Cortex of kidney (tissue), 1 donor: ENCODE results near the gene ZNF776.
"Not testable (repeated sequence)": the region's sequence is repeated elsewhere in the genome, so short reads cannot be mapped to it uniquely, and the experiment has no call there.

Experiments
- DNase-seq: peaks from one replicate; lab custom pipeline; 2025; lab: John Stamatoyannopoulos, UW

The ZNF776 gene

DNA sequence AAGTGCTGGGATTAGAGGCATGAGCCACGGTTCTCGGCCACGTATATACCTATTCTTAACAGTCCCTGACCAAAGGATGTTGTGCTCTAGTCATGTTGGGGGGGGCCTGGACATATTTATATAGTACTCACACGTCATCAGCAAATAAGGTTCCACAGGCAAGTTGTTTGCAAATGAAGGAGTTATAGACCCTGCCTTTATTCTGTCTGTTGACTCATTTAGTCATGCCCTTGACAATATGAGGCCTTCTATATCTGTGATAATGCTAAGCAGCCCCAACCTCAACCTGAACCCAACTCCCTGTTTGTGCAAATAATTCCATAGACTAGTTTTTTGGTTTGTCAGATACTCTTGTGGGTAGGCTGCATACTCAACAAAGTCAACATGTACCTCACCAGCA, 31.7 kb downstream of the ZNF776 start:
- no peak for DNase-seq

DNA sequence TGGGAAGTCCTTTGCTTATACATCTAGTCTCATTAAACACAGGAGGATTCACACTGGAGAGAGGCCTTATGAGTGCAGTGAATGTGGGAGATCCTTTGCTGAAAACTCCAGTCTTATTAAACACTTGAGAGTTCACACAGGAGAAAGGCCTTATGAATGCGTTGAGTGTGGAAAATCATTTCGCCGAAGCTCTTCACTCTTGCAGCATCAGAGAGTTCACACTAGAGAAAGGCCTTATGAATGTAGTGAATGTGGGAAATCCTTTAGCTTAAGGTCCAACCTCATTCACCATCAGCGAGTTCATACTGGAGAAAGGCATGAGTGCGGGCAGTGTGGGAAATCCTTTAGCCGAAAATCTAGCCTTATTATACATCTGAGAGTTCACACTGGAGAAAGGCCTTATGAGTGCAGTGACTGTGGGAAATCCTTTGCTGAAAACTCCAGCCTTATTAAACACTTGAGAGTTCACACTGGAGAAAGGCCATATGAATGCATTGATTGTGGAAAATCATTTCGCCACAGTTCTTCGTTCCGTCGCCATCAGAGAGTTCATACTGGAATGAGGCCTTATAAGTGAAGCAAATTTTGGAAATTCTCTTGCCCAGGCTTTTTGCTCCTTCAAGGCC, 32.7 kb downstream of the ZNF776 start:
- no peak for DNase-seq

DNA sequence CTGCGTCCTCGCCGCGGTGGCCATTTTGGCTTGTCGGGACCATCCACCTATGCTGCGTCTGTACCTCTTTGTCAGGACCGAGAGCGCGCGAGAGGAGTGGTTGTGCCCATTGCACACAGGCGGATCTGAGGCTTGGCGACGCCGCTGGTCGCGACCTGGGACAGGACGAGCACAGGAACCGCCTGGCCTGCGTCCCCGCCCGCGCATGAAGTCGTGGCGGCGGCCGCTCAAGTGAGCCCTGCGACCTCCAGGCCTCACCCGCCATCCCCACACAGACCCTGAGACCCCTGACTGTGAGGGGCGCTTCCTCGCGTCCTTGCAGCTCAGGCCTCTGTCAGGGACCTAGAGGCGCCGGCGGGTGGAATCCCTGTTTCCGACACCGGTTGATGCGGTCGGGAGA, 39.7 kb downstream of the ZNF776 start:
- DNase-seq = no peak

DNA sequence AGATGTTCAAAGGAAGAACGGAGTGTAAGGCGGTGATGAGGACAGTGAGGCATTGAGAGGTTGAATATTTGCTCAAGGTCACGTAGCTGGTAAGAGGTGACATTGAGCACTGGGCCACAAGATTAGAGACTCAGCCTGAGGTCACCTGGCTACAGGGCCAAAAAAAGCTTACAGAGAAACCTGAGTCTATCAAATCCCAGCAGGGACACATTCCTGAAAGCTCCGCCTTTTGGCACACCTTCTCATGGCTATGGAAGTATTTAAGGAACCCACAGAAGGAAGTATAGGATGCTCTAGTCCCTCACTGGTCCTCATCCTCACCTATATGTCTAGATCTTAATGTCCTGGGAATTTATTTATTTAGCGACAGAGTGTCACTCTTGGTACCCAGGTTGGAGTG, 40.3 kb downstream of the ZNF776 start:
- DNase-seq = no peak

DNA sequence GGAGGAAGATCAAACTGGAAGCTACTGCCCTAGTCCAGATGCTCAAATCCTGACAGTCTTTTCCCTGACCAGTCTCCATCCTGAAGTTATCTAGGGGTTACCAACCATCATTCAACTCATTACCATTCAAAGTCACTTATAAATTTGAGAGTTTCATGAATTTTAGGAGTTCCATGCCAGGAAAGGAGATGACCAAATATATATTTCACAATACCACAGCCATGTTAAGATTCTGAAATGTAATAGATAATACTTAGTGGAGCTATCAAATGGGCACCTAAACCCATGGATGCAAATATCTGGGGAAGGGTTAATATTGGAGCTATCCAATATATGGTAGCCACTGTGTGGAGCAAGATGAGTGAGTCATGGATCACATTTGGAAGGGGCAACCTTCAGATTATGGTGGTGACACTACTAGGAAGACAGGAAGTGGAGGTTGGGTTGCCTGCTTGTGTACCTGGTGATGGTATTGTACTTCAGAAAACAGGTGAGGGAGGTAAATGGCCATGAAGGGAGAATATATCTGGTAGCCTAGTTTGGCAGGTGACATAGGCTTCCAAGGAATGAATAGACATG, 41.6 kb downstream of the ZNF776 start:
- DNase-seq = no peak

DNA sequence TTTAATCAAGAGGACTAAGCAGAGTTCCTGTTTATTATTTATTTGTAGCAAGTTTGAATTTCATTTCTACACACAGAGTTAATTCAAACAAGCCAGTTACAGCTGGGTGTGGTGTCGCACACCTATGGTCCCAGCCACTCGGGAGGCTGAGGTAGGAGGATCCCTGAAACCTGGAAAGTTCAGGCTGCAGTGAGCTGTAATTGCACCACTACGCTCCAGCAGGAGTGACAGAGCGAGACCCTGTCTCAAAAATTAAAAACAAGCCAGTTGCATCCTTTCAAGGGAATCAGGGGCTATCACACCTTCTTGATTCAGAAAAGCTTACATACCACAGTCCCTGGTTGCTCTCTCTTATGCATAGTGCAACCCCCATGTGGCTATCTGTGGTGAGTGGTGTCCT, 42.7 kb downstream of the ZNF776 start:
- no peak for DNase-seq

DNA sequence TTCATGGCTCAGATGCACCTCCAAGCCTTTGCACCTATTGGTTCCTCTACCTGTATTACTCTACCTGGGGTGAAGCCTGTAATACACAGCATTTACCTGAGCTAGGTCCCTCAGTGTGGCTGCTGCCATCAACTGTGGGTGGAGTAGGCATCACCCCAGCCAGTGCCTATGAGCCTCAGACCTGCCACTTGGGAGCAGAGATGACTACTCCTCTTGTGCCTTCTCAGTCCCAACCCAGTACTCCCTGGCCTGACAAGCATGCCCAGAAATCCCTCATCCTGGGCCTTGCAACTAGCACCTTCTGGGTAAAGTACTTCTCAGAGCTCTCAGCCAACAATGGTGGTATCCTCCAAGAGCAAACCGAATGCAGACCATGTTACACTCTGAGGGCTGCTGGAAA, 50.0 kb downstream of the ZNF776 start:
- DNase-seq = not testable (repeated sequence)

DNA sequence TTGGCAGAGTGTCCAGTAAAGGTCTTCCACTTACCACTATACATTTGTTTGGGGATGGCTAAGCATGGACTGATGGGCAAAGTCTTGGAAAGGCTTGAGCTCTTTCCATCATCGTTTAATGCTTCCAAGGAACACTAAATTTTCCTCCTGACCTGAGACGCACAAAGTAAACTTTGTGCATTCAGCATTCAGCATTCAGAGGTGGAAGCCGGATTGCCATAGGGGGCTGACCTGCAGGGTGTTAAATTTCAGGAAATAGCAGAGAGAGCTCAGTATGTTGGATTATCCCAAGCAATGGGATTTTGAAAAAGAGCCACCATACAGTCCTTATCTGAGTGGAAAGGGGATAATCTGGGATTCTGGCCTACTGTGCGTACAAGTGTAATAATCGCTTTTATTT, 54.1 kb downstream of the ZNF776 start:
- no peak for DNase-seq

DNA sequence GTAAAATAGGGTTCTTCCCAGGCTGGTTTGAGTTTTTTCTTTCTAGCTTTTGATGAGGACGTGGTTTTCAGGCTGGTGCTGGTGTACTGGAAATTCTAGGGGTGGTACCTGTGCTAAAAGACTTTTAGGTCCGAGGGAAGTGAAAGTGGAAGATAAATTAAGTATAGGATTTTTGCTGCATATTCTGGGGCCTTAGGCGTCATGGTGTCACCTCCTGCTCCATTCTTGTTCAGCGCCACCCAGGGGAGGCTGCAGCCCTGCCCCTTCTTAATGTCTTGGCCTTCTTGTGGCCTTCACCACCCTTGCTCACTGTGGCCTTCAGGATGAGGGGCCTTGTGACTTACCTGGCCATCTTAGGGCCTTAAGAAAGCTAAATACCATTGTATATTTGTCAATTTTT, 55.7 kb downstream of the ZNF776 start:
- no peak for DNase-seq

DNA sequence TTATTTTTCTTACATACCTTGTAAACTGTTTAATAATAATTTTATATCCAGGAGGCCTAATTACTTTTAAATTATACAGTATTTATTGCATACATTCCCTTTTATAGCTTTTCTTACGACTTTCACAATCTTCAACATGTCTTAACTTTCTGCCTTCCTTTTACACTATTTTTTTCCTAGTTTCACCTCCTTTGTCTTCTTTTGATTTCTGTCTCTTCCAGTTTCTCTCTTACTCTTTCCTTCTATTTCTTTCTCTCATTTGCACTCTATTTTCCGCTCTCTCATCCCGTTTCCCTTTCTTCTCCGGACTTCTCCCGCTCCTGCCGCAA, 56.6 kb downstream of the ZNF776 start:
- DNase-seq = no peak

DNA sequence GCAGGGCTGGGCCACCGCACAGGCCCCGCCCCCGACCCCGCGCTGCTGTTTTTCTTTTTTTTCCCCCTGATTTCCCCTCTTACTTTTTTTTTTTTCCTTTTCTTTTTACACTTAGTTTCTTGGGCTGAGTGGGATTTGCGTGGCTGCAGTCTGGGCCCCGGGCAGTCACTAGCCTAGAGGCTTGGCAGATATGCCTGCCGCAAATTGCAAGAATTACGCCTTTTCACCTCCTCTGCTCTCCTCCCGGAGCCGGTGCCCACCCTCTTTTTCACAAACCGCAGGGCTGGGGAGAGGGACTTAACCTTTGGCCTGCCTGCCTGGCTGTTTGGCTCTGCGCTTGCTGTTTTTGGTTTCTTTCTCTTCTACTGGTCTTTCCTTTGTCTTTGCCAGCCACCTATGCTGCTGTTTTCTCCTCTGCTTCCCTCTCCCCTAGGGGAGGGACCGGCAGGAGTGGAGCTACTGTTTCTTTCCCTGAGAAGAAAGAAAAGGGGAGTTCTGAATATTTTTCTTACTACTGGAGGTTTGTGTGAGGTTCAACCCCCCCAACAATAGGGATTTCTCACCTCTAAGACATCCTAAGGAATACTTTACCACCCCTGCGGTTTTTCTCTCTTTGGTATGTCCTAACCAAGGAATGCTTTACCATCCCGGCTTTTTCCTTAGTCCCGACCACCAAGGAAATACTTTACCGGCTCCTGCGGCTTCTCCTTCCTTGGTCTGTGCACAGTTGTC, 57.1 kb downstream of the ZNF776 start:
- DNase-seq = no peak

DNA sequence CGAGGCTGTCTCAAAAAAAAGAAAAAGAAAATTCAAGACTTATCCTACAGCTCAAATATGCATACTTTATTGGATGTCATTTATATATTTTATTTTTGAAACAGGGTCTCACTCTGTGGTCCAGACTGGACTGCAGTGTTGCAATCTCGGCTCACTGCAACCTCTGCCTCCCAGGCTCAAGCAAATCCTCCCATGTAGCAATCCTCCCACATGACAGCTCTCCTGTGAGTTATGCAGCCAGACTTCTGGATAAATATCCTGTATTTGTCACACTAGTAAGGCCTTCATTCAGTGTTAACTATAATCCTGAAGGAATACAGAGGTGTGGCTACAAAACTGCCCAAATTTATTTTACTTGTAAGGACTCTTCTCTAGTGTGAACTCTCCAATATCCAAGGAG, 60.9 kb downstream of the ZNF776 start:
- DNase-seq = no peak
